ENCODE results near the gene TMCO2.

- TF ChIP-seq CTCF (IDR thresholded peaks at IDR 0.05; ENCODE audit: low read depth, low read length, poor library complexity, severe bottlenecking): no peak
- TF ChIP-seq EZH2phosphoT487 (IDR thresholded peaks at IDR 0.05; ENCODE audit: borderline replicate concordance, low read length): no peak
Measured at GRCh38 chr1:40272653-40273213, 25.0 kb downstream of the TMCO2 start.
